T-helper 2 cell treated with Interferon-gamma antibody and Interleukin-4, amounts not matched to agents 5 μg/mL and 100 μg/mL, for 36 hours (primary cell): ENCODE data around the gene NLN.

ENCODE experiments used
- DNase-seq: peaks from one replicate; pipeline ENCODE4 v3.0.0; 2021; ENCODE audit warnings: low spot score
- H3K27ac Mint-ChIP-seq: one replicate; pipeline ENCODE4 v1.8.0; 2021; ENCODE audit warnings: mild to moderate bottlenecking, mixed read lengths
- H3K27me3 Mint-ChIP-seq: one replicate; pipeline ENCODE4 v1.8.0; 2021; ENCODE audit warnings: low read depth, mixed read lengths
- H3K36me3 Mint-ChIP-seq: one replicate; pipeline ENCODE4 v1.8.0; 2021; ENCODE audit warnings: low read depth, mixed read lengths
- H3K4me1 Mint-ChIP-seq: one replicate; pipeline ENCODE4 v1.8.0; 2021; ENCODE audit warnings: low read depth, mixed read lengths
- H3K4me3 Mint-ChIP-seq: one replicate; pipeline ENCODE4 v1.8.0; 2022; ENCODE audit warnings: mild to moderate bottlenecking, moderate library complexity, mixed read lengths
- H3K9me3 Mint-ChIP-seq: one replicate; pipeline ENCODE4 v1.8.0; 2021; ENCODE audit warnings: mixed read lengths

Gene NLN

GRCh38 chr5:65742565-65743231, 20.7 kb downstream of the NLN start:
- H3K36me3 Mint-ChIP-seq: no peaks in the 10 kb centered on the region
- peaks cover 8% of the 10 kb centered on the region for H3K4me1 Mint-ChIP-seq
- peak; percentile 12 for DNase-seq
- no peaks in the 10 kb centered on the region for H3K27me3 Mint-ChIP-seq
- H3K27ac Mint-ChIP-seq: no peak overlapping the region
- H3K4me3 Mint-ChIP-seq: no peak overlapping the region
- no peaks in the 10 kb centered on the region for H3K9me3 Mint-ChIP-seq

- Mint-ChIP-seq H3K9me3 (no peaks in the 10 kb centered on the region), H3K27me3 (no peaks in the 10 kb centered on the region), H3K36me3 (no peaks in the 10 kb centered on the region), H3K4me3 (no peak overlapping the region), H3K4me1 (no peaks in the 10 kb centered on the region), H3K27ac (no peak overlapping the region)
- DNase-seq: no peak
Observed at GRCh38 chr5:65749221-65749844, 27.3 kb downstream of the NLN start.

GRCh38 chr5:65749956-65750355, 28.0 kb downstream of the NLN start:
- Mint-ChIP-seq H3K27ac (no peak overlapping the region), H3K4me1 (no peaks in the 10 kb centered on the region), H3K36me3 (no peaks in the 10 kb centered on the region), H3K4me3 (no peak overlapping the region), H3K27me3 (no peaks in the 10 kb centered on the region), H3K9me3 (no peaks in the 10 kb centered on the region)
- DNase-seq: no peak

- Mint-ChIP-seq H3K4me3 (no peak overlapping the region), H3K27me3 (no peaks in the 10 kb centered on the region), H3K36me3 (no peaks in the 10 kb centered on the region), H3K9me3 (no peaks in the 10 kb centered on the region), H3K4me1 (no peaks in the 10 kb centered on the region), H3K27ac (no peak overlapping the region)
- no peak for DNase-seq
Observed at GRCh38 chr5:65750938-65751337, 28.9 kb downstream of the NLN start.

DNA sequence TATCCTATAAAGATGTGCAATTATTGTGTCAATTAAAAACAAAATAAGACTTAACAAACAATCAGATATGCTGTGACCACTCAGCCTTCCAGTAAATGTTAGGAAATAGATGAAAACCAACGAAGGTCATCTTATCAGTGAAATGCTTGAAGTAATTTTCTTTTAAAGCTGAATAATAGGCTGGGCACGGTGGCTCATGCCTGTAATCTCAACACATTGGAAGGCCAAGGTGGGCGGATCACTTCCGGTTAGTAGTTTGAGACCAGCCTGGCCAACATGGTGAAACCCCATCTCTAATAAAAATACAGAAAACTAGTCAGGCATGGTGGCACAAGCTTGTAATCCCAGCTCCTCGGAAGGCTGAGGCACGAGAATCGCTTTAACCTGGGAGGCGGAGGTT, 31.2 kb downstream of the NLN start:
- no peaks in the 10 kb centered on the region for H3K27me3 Mint-ChIP-seq
- H3K36me3 Mint-ChIP-seq: no peaks in the 10 kb centered on the region
- DNase-seq: no peak
- H3K4me1 Mint-ChIP-seq: no peaks in the 10 kb centered on the region
- H3K4me3 Mint-ChIP-seq: no peak overlapping the region
- H3K27ac Mint-ChIP-seq: no peak overlapping the region
- H3K9me3 Mint-ChIP-seq: no peaks in the 10 kb centered on the region

GRCh38 chr5:65758546-65759144, 36.6 kb downstream of the NLN start:
- Mint-ChIP-seq H3K4me1 (peaks cover 3% of the 10 kb centered on the region), H3K27ac (no peak overlapping the region), H3K4me3 (no peak overlapping the region), H3K36me3 (peaks cover 6% of the 10 kb centered on the region), H3K9me3 (no peaks in the 10 kb centered on the region), H3K27me3 (no peaks in the 10 kb centered on the region)
- no peak for DNase-seq

GRCh38 chr5:65760504-65761275, 38.7 kb downstream of the NLN start:
- DNase-seq: peak; percentile 11
- Mint-ChIP-seq H3K36me3 (peaks cover 6% of the 10 kb centered on the region), H3K27ac (peak overlapping the region; percentile 55), H3K4me1 (peaks cover 3% of the 10 kb centered on the region), H3K4me3 (no peak overlapping the region), H3K9me3 (no peaks in the 10 kb centered on the region), H3K27me3 (no peaks in the 10 kb centered on the region)

DNA sequence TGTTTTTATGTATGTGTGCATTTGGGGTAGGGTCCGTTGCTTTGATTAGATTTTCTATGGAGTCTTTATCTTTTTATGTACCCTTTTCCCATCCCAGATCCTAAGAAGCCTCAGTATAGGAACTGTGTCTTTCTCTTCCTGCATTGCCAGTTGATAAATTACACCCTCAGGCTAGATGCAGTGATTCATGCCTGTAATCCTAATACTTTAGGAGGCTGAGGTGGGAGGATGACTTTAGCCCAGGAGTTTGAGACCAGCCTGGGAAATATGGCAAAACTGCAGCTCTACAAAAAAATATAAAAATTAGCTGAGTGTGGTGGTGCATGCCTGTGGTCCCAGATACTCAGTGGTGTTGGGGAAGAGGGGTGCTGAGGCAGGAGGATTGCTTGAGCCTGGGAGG, 40.2 kb downstream of the NLN start:
- Mint-ChIP-seq H3K27me3 (no peaks in the 10 kb centered on the region), H3K4me3 (no peak overlapping the region), H3K27ac (no peak overlapping the region), H3K36me3 (peaks cover 17% of the 10 kb centered on the region), H3K4me1 (peaks cover 9% of the 10 kb centered on the region), H3K9me3 (no peaks in the 10 kb centered on the region)
- no peak for DNase-seq

DNA sequence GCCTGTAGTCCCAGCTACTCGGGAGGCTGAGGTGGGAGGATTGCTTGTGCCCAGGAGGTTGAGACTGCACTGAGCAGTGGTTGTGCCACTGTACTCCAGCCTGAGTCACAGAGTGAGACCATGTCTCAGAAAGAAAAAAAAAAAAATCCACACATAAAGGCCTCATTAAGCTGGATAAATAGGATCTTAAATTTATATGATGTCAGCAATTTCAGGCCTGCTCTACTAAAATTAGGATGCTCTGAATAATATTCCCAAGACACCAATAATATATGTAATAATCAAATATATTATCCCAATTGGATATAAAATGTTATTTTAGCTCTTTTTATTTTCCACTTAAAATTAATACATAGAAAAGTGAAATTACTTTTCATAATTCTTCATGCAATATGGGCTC, 43.6 kb downstream of the NLN start:
- H3K36me3 Mint-ChIP-seq: peaks cover 21% of the 10 kb centered on the region
- no peak overlapping the region for H3K4me3 Mint-ChIP-seq
- no peak overlapping the region for H3K27ac Mint-ChIP-seq
- peaks cover 9% of the 10 kb centered on the region for H3K4me1 Mint-ChIP-seq
- no peak for DNase-seq
- H3K9me3 Mint-ChIP-seq: peaks cover 6% of the 10 kb centered on the region
- H3K27me3 Mint-ChIP-seq: no peaks in the 10 kb centered on the region

DNA sequence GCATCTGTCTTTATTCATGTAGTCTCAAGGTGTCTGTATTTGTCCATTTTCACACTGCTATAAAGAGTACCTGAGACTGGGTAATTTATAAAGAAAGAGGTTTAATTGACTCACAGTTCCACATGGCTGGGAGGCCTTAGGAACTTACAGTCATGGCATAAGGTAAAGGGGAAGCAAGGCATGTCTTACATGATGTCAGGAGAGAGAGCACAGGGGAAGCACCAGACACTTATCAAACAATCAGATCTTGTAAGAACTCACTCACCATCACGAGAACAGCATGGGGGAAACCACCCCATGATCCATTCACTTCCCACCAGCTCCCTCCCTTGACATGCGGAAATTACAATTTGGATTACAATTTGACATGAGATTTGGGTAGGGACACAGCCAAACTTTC, 44.2 kb downstream of the NLN start:
- peak; percentile 29 for DNase-seq
- H3K9me3 Mint-ChIP-seq: peaks cover 6% of the 10 kb centered on the region
- peaks cover 18% of the 10 kb centered on the region for H3K36me3 Mint-ChIP-seq
- H3K4me1 Mint-ChIP-seq: peaks cover 6% of the 10 kb centered on the region
- H3K27me3 Mint-ChIP-seq: no peaks in the 10 kb centered on the region
- H3K27ac Mint-ChIP-seq: no peak overlapping the region
- H3K4me3 Mint-ChIP-seq: no peak overlapping the region

DNA sequence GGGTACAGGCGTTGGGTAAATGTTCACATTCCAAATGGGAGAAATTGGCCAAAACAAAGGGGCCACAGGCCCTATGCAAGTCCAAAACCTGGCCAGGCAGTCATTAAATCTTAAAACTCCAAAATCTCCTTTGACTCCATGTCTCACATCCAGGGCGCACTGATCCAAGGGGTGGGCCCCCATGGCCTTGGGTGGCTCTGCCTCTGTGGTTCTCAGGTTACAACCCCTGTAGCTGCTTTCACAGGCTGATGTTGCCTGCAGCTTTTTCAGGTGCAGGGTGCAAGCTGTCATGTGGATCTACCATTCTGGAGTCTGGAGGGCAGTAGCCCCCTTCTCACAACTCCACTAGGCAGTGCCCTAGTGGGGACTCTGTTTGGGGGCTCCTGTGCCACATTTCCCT, 44.8 kb downstream of the NLN start:
- DNase-seq: no peak
- H3K27ac Mint-ChIP-seq: no peak overlapping the region
- H3K36me3 Mint-ChIP-seq: peaks cover 18% of the 10 kb centered on the region
- H3K9me3 Mint-ChIP-seq: peaks cover 6% of the 10 kb centered on the region
- no peaks in the 10 kb centered on the region for H3K27me3 Mint-ChIP-seq
- H3K4me1 Mint-ChIP-seq: peaks cover 6% of the 10 kb centered on the region
- no peak overlapping the region for H3K4me3 Mint-ChIP-seq

- H3K4me1 Mint-ChIP-seq: peaks cover 6% of the 10 kb centered on the region
- no peak overlapping the region for H3K4me3 Mint-ChIP-seq
- H3K27ac Mint-ChIP-seq: no peak overlapping the region
- no peaks in the 10 kb centered on the region for H3K27me3 Mint-ChIP-seq
- DNase-seq: no peak
- peaks cover 18% of the 10 kb centered on the region for H3K36me3 Mint-ChIP-seq
- H3K9me3 Mint-ChIP-seq: peaks cover 6% of the 10 kb centered on the region
Observed at GRCh38 chr5:65767565-65767964, 45.6 kb downstream of the NLN start.

DNA sequence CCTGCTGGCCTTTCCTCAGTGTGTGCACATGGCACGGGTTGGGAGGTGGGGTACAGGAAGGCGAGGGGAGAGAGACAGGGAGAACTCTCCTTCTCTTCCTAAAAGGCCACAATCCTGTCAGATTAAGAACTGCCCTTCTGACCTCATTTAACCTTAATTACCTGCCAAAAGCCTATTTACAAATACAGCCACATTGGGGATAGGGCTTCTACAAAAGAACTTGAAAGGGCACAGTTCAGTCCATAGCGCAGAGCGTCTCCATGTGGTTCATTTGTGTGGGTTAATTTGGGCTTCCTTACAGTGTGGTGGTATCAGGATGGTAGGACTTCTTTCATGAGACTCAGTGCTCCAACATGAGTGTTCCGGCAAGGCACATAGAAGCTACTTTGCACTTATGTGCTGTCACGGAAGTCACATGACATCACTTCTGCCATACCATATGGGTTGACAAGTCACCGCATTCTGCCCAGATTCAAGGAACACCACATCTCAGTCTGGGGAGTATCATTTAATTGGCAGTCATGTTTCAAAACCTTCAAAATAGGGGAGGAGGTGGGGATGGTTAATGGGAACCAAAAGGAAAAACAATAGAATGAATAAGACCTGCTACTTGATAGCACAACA, 46.8 kb downstream of the NLN start:
- H3K36me3 Mint-ChIP-seq: peaks cover 18% of the 10 kb centered on the region
- no peak overlapping the region for H3K4me3 Mint-ChIP-seq
- H3K27ac Mint-ChIP-seq: no peak overlapping the region
- DNase-seq: no peak
- H3K4me1 Mint-ChIP-seq: peaks cover 6% of the 10 kb centered on the region
- H3K27me3 Mint-ChIP-seq: no peaks in the 10 kb centered on the region
- H3K9me3 Mint-ChIP-seq: peaks cover 6% of the 10 kb centered on the region

GRCh38 chr5:65769539-65769938, 47.5 kb downstream of the NLN start:
- peaks cover 18% of the 10 kb centered on the region for H3K36me3 Mint-ChIP-seq

More at GRCh38 chr5:65769539-65769938, 47.5 kb downstream of the NLN start:
- Mint-ChIP-seq H3K27me3 (no peaks in the 10 kb centered on the region), H3K4me1 (peaks cover 11% of the 10 kb centered on the region), H3K9me3 (peaks cover 6% of the 10 kb centered on the region), H3K27ac (no peak overlapping the region), H3K4me3 (no peak overlapping the region)
- DNase-seq: no peak
